PFSK-1 (cell line): ENCODE data around the gene RDX.

ENCODE experiments used
- POLR2AphosphoS5 ChIP-seq: IDR thresholded peaks from 2 replicates; pipeline ENCODE4 v1.6.1; 2012; ENCODE audit warnings: low read depth, mild to moderate bottlenecking, control low read depth, low read length, moderate library complexity
- SIN3A ChIP-seq: IDR thresholded peaks from 2 replicates; pipeline ENCODE4 v1.6.1; 2012; ENCODE audit warnings: mild to moderate bottlenecking, low read length, moderate library complexity, borderline replicate concordance; ENCODE audit not compliant: insufficient read depth
- TAF1 ChIP-seq: IDR thresholded peaks from 2 replicates; pipeline ENCODE4 v1.6.1; 2012; ENCODE audit warnings: low read length, control low read depth, borderline replicate concordance; ENCODE audit not compliant: insufficient read depth
- TF ChIP-seq, protein P1 (sequence below), 2 experiments: IDR thresholded peaks; 2 replicates each; pipeline versions ENCODE4 v1.6.1 to v1.8.0; 2011 to 2012; ENCODE audit warnings: low read depth in 2 of 2, low read length in 2 of 2, control low read depth in 1 of 2, inconsistent platforms in 1 of 2, mild to moderate bottlenecking in 1 of 2, moderate library complexity in 1 of 2; ENCODE audit not compliant: insufficient read depth in 1 of 2

DNA sequence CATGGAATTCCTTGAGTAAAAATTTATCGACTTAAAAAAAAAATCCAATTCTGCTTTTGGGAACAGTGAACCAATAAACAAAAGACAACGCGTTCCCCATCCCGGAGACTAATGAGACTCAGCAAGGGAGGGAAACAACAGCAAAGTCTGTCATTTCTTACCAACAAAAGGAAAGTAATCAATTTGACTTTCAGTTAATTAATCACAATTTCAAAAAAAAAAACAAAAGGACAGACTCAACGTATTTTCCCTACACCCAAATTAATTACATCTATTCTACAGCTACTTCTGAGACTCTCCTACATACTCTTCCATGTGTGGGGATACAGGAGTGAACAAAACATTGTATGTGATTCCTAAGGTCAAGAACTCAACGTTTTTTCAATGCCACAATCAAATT lies 1.9 kb downstream of the RDX start:
- TF ChIP-seq POLR2AphosphoS5 (no peak), SIN3A (no peak), TAF1 (no peak)
- TF ChIP-seq, protein P1, sequence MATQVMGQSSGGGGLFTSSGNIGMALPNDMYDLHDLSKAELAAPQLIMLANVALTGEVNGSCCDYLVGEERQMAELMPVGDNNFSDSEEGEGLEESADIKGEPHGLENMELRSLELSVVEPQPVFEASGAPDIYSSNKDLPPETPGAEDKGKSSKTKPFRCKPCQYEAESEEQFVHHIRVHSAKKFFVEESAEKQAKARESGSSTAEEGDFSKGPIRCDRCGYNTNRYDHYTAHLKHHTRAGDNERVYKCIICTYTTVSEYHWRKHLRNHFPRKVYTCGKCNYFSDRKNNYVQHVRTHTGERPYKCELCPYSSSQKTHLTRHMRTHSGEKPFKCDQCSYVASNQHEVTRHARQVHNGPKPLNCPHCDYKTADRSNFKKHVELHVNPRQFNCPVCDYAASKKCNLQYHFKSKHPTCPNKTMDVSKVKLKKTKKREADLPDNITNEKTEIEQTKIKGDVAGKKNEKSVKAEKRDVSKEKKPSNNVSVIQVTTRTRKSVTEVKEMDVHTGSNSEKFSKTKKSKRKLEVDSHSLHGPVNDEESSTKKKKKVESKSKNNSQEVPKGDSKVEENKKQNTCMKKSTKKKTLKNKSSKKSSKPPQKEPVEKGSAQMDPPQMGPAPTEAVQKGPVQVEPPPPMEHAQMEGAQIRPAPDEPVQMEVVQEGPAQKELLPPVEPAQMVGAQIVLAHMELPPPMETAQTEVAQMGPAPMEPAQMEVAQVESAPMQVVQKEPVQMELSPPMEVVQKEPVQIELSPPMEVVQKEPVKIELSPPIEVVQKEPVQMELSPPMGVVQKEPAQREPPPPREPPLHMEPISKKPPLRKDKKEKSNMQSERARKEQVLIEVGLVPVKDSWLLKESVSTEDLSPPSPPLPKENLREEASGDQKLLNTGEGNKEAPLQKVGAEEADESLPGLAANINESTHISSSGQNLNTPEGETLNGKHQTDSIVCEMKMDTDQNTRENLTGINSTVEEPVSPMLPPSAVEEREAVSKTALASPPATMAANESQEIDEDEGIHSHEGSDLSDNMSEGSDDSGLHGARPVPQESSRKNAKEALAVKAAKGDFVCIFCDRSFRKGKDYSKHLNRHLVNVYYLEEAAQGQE (IDR thresholded peaks at IDR 0.05; ENCODE audit: insufficient read depth in 1 of 2, low read depth in 2 of 2, low read length in 2 of 2), result no peak
